Measurements from ENCODE around the gene MEP1A.

GRCh38 chr6:46787871-46788540, 5.2 kb upstream of the MEP1A start:
- TF ChIP-seq CTCF (IDR thresholded peaks at IDR 0.05): no peak
- TF ChIP-seq POLR2AphosphoS5 (IDR thresholded peaks at IDR 0.05): no peak
- TF ChIP-seq POLR2A (IDR thresholded peaks at IDR 0.05): no peak
